Mesenchymal stem cell (in vitro differentiated cells and primary cell): ENCODE data around the gene ORAI3.

ENCODE experiments used
- DNase-seq: peaks from one replicate; pipeline ENCODE4 v3.0.0-alpha.2; 2013
- H2AFZ ChIP-seq: one replicate; pipeline ENCODE4 v1.6.1; 2013; ENCODE audit warnings: low read depth, mild to moderate bottlenecking, control low read depth, inconsistent platforms, low read length, moderate library complexity
- H2AK5ac ChIP-seq: 2 replicates; pipeline ENCODE4 v1.6.1; 2013; ENCODE audit warnings: low read length, moderate library complexity, mild to moderate bottlenecking, inconsistent platforms; ENCODE audit not compliant: severe bottlenecking
- H2BK120ac ChIP-seq: one replicate; pipeline ENCODE4 v1.6.1; 2013; ENCODE audit warnings: low read depth, mild to moderate bottlenecking, inconsistent platforms, low read length, moderate library complexity
- H2BK12ac ChIP-seq, 2 experiments: one replicate each; pipeline ENCODE4 v1.6.1; 2013; ENCODE audit warnings: inconsistent platforms in 2 of 2, low read length in 2 of 2, mild to moderate bottlenecking in 2 of 2, moderate library complexity in 2 of 2, control low read depth in 1 of 2
- H2BK15ac ChIP-seq: one replicate; pipeline ENCODE4 v1.6.1; 2013; ENCODE audit warnings: mild to moderate bottlenecking, low read depth, inconsistent platforms; ENCODE audit not compliant: poor library complexity, severe bottlenecking
- H2BK5ac ChIP-seq: 2 replicates; pipeline ENCODE4 v1.6.1; 2013; ENCODE audit warnings: low read depth, mild to moderate bottlenecking, low read length, control low read depth, inconsistent platforms; ENCODE audit not compliant: poor library complexity, severe bottlenecking
- H3K14ac ChIP-seq, 2 experiments: one replicate each; pipeline ENCODE4 v1.6.1; 2013; ENCODE audit warnings: inconsistent platforms in 2 of 2, low read length in 2 of 2, control low read depth in 1 of 2, mild to moderate bottlenecking in 1 of 2, moderate library complexity in 1 of 2
- H3K18ac ChIP-seq, 2 experiments: one replicate each; pipeline ENCODE4 v1.6.1; 2013; ENCODE audit warnings: inconsistent platforms in 2 of 2, low read length in 2 of 2, control low read depth in 1 of 2, low read depth in 1 of 2, mild to moderate bottlenecking in 1 of 2
- H3K23ac ChIP-seq, 2 experiments: one replicate each; pipeline ENCODE4 v1.6.1; 2013; ENCODE audit warnings: inconsistent platforms in 2 of 2, low read length in 2 of 2, mild to moderate bottlenecking in 2 of 2, moderate library complexity in 2 of 2, control low read depth in 1 of 2
- H3K27ac ChIP-seq: 2 replicates; pipeline ENCODE4 v1.5.1; 2013; ENCODE audit warnings: mild to moderate bottlenecking, moderate library complexity, low read length, control low read depth, inconsistent platforms; ENCODE audit not compliant: poor library complexity, severe bottlenecking
- H3K27me3 ChIP-seq, 2 experiments: 2 replicates each; pipeline versions ENCODE4 v1.6.1 to v1.7.0; 2013; ENCODE audit warnings: low read length in 2 of 2, mild to moderate bottlenecking in 2 of 2, moderate library complexity in 2 of 2, control low read depth in 1 of 2, inconsistent platforms in 1 of 2; ENCODE audit not compliant: control insufficient read depth in 1 of 2, insufficient read depth in 1 of 2
- H3K36me3 ChIP-seq, 2 experiments: 2 replicates each; pipeline versions ENCODE4 v1.6.1 to v1.7.0; 2013; ENCODE audit warnings: low read length in 2 of 2, control low read depth in 1 of 2, inconsistent platforms in 1 of 2, low read depth in 1 of 2, mild to moderate bottlenecking in 1 of 2; ENCODE audit not compliant: insufficient read depth in 2 of 2, control insufficient read depth in 1 of 2
- H3K4ac ChIP-seq, 2 experiments: one replicate each; pipeline ENCODE4 v1.6.1; 2013; ENCODE audit warnings: inconsistent platforms in 2 of 2, low read length in 2 of 2, mild to moderate bottlenecking in 2 of 2, moderate library complexity in 2 of 2, control low read depth in 1 of 2, low read depth in 1 of 2
- H3K4me1 ChIP-seq: 2 replicates; pipeline ENCODE4 v1.6.1; 2013; ENCODE audit warnings: low read depth, low read length, control low read depth; ENCODE audit not compliant: control insufficient read depth, insufficient read depth
- H3K4me2 ChIP-seq: 2 replicates; pipeline ENCODE4 v1.6.1; 2013; ENCODE audit warnings: low read length, mild to moderate bottlenecking, inconsistent platforms; ENCODE audit not compliant: poor library complexity, severe bottlenecking
- H3K4me3 ChIP-seq, 2 experiments: 2 replicates each; pipeline versions ENCODE4 v1.5.1 to v1.7.0; 2013; ENCODE audit warnings: low read length in 2 of 2, mild to moderate bottlenecking in 2 of 2, control low read depth in 1 of 2, low read depth in 1 of 2; ENCODE audit not compliant: insufficient read depth in 1 of 2
- H3K79me1 ChIP-seq: replicated peaks from 2 replicates; pipeline ENCODE4 v1.6.1; 2013; ENCODE audit warnings: mild to moderate bottlenecking, control low read depth, low read length, inconsistent platforms; ENCODE audit not compliant: poor library complexity, severe bottlenecking
- H3K9ac ChIP-seq: 2 replicates; pipeline ENCODE4 v1.7.0; 2013; ENCODE audit warnings: mild to moderate bottlenecking, low read length, moderate library complexity
- H3K9me3 ChIP-seq: 2 replicates; pipeline ENCODE4 v1.7.0; 2013; ENCODE audit warnings: mild to moderate bottlenecking, low read length; ENCODE audit not compliant: control insufficient read depth
- H4K8ac ChIP-seq: one replicate; pipeline ENCODE4 v1.6.1; 2013; ENCODE audit warnings: inconsistent platforms, mild to moderate bottlenecking, low read length, moderate library complexity
- H4K91ac ChIP-seq: one replicate; pipeline ENCODE4 v1.6.1; 2013; ENCODE audit warnings: mild to moderate bottlenecking, low read length, inconsistent platforms
- WGBS: methylation state at CpG from one replicate; pipeline ENCODE4 v1.1.7; 2013; ENCODE audit warnings: mixed read lengths; 5-methylcytosine and 5-hydroxymethylcytosine counted together

ORAI3 gene

GRCh38 chr16:30992276-30992780 is 43.5 kb downstream of the ORAI3 start:
- peak overlapping the region; percentile 13 for H4K8ac ChIP-seq
- H3K18ac ChIP-seq: no peak overlapping the region
- no peak overlapping the region for H3K9ac ChIP-seq
- H2BK15ac ChIP-seq: no peak overlapping the region
- H2AFZ ChIP-seq: no peak overlapping the region
- WGBS: 95% methylated on average over 21 of the region's 21 CpGs
- peaks cover 15% of the 10 kb centered on the region for H3K4me1 ChIP-seq
- H3K4me3 ChIP-seq: no peak overlapping the region
- H2BK120ac ChIP-seq: no peak overlapping the region
- peaks cover 24 to 50% of the 10 kb centered on the region in 2 experiments for H3K36me3 ChIP-seq
- H3K23ac ChIP-seq: no peak overlapping the region
- no peak overlapping the region for H2BK5ac ChIP-seq
- H3K14ac ChIP-seq: no peak overlapping the region
- H3K4ac ChIP-seq: no peak overlapping the region
- H3K4me2 ChIP-seq: no peak overlapping the region
- H3K79me1 ChIP-seq: no peaks in the 10 kb centered on the region
- no peak overlapping the region for H4K91ac ChIP-seq
- H3K27ac ChIP-seq: no peak overlapping the region
- H3K27me3 ChIP-seq: no peaks in the 10 kb centered on the region
- no peak overlapping the region for H2AK5ac ChIP-seq
- DNase-seq: no peak
- no peaks in the 10 kb centered on the region for H3K9me3 ChIP-seq
- no peak overlapping the region for H2BK12ac ChIP-seq

DNA sequence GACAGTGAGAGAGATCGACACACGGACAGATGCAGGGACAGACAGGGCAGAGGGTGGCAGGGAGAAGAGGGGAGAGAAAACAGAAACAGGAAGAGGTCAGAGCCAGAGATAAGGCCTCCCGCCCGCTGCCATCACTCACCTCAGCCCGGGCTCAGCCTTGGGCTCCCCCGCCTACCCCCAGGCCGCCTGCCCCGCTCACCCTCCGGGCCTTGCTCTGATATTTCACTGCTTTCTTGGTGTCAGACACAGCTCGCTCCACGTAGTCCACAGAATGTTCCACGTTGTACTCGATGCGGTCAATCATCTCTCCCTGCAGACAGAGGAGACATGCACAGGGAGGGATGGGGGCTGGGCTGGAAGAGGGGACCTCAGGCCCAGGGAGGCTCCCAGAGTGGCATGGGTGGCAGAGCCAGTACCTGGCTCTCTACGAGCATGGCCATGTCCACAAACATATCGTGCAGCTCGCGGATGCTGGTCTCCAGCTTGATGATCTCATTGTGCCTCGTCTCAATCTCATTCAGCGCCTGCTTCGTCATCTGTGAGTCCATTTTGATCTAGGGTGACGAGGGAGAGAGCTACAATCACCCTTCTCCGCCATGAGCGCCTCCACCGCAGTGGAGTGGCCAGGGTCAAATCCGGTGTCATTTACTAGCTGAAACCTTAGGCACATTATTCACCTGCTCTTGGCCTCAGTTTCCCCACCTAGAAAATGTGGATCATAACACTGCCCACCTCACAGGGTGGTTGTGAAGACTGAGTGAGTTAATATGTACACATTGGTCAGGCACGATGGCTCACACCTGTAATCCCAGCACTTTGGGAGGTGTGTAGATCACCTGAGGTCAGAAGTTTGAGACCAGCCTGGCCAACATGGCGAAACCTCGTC is 44.3 kb downstream of the ORAI3 start:
- WGBS: 85% methylated on average over 29 of the region's 29 CpGs
- Histone ChIP-seq H3K4ac (no peak overlapping the region), H3K23ac (no peak overlapping the region), H4K8ac (no peak overlapping the region), H3K27me3 (no peaks in the 10 kb centered on the region), H2AFZ (no peak overlapping the region), H3K4me3 (no peak overlapping the region), H3K4me1 (peaks cover 21% of the 10 kb centered on the region), H3K18ac (no peak overlapping the region), H2BK15ac (no peak overlapping the region), H3K27ac (no peak overlapping the region), H3K79me1 (no peaks in the 10 kb centered on the region), H3K14ac (no peak overlapping the region), H2BK120ac (no peak overlapping the region), H4K91ac (no peak overlapping the region), H3K9ac (no peak overlapping the region), H3K36me3 (peaks cover 16 to 42% of the 10 kb centered on the region in 2 experiments), H2BK12ac (no peak overlapping the region), H2AK5ac (no peak overlapping the region), H3K4me2 (no peak overlapping the region), H3K9me3 (no peaks in the 10 kb centered on the region), H2BK5ac (no peak overlapping the region)
- no peak for DNase-seq

GRCh38 chr16:30995927-30996323 is 47.1 kb downstream of the ORAI3 start:
- no peak overlapping the region for H2BK15ac ChIP-seq
- no peak overlapping the region for H4K8ac ChIP-seq
- no peaks in the 10 kb centered on the region for H3K79me1 ChIP-seq
- no peak overlapping the region for H4K91ac ChIP-seq
- H2BK5ac ChIP-seq: no peak overlapping the region
- H2BK12ac ChIP-seq: no peak overlapping the region
- peak overlapping the region; percentile 26 for H2AK5ac ChIP-seq
- WGBS: 86% methylated on average over 9 of the region's 11 CpGs
- H2BK120ac ChIP-seq: no peak overlapping the region
- H3K36me3 ChIP-seq: peaks cover 9 to 27% of the 10 kb centered on the region in 2 experiments
- H3K4ac ChIP-seq: no peak overlapping the region
- no peak overlapping the region for H3K27ac ChIP-seq
- no peak overlapping the region for H3K14ac ChIP-seq
- H3K4me3 ChIP-seq: peak overlapping the region in 1 of 2 experiments; percentile 78
- peaks cover 28% of the 10 kb centered on the region for H3K4me1 ChIP-seq
- no peaks in the 10 kb centered on the region for H3K9me3 ChIP-seq
- peak overlapping the region; percentile 86 for H3K9ac ChIP-seq
- H3K23ac ChIP-seq: no peak overlapping the region
- no peaks in the 10 kb centered on the region for H3K27me3 ChIP-seq
- no peak overlapping the region for H2AFZ ChIP-seq
- no peak for DNase-seq
- no peak overlapping the region for H3K18ac ChIP-seq
- H3K4me2 ChIP-seq: no peak overlapping the region

DNA sequence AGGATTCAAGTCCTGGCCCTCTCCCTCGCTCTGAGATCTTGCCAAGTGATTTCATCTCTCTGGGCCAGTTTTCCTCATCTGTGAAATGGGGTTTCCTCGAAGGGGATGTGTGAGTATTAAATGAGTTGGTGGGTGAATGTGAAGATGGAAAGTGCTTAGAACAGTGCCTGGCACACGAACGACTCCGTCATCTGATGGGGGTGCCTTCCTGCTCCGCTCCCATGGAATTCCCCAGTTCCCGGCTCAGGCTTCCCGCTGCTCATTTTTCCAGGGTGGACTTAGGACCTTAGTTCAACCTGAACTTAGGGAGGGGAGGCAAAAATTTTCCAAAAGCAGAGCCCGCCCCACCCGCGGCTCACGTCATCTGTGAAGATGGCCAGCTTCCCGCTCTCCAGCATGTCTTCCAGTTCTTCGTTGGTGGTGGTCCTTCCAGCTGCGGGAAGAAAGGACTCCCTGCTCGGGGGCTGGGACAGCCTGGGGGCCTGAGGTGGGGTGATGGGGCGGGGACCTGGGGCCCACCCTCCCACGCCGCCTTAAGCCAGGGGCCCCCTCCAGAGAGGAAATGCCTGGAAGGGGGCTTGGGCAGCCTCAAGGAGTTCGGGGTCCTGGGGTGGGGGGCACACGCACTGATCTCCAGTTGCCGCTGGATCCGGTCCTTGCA is 47.6 kb downstream of the ORAI3 start:
- peak overlapping the region; percentile 26 for H2AK5ac ChIP-seq
- H3K36me3 ChIP-seq: peaks cover 9 to 25% of the 10 kb centered on the region in 2 experiments
- no peaks in the 10 kb centered on the region for H3K9me3 ChIP-seq
- H3K27me3 ChIP-seq: no peaks in the 10 kb centered on the region
- H3K79me1 ChIP-seq: peaks cover 3% of the 10 kb centered on the region
- H3K18ac ChIP-seq: peak overlapping the region; percentile 14 to 73
- no peak overlapping the region for H3K4ac ChIP-seq
- WGBS: 36% methylated on average over 23 of the region's 23 CpGs
- H2AFZ ChIP-seq: no peak overlapping the region
- peak overlapping the region; percentile 31 for H2BK5ac ChIP-seq
- peak overlapping the region; percentile 86 for H3K9ac ChIP-seq
- H2BK120ac ChIP-seq: peak overlapping the region; percentile 51
- H3K4me1 ChIP-seq: peaks cover 24% of the 10 kb centered on the region
- H3K23ac ChIP-seq: no peak overlapping the region
- peak; percentile 20 for DNase-seq
- H3K27ac ChIP-seq: peak overlapping the region; percentile 62
- no peak overlapping the region for H2BK12ac ChIP-seq
- no peak overlapping the region for H2BK15ac ChIP-seq
- peak overlapping the region; percentile 36 to 78 for H3K4me3 ChIP-seq
- H3K14ac ChIP-seq: peak overlapping the region in 1 of 2 experiments; percentile 1
- peak overlapping the region; percentile 70 for H4K91ac ChIP-seq
- H3K4me2 ChIP-seq: peak overlapping the region; percentile 61
- peak overlapping the region; percentile 89 for H4K8ac ChIP-seq
